ENCODE results near the gene DCDC2B.
"Not testable (repeated sequence)": the region's sequence is repeated elsewhere in the genome, so short reads cannot be mapped to it uniquely, and the experiment has no call there.

Gene DCDC2B

DNA sequence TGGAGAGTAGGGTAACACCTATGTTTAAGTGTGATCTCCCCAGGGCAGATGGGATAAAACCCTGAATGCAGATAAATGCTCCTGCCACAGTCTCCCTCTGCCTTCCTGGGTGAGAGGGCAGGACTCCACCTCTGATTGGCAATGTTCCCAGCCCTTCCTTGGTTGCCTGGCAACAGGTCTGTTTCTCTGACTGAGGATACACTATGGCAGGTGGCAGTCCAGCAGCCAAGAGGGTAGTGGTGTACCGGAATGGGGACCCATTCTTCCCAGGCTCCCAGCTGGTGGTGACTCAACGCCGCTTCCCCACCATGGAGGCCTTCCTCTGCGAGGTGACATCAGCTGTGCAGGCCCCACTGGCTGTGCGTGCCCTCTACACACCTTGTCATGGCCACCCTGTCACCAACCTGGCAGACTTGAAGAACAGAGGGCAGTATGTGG, at the start of gene DCDC2B:
Gene DCDC2B, plus strand, starts transcription at position 199 of the 438 bp plus-strand sequence. Its CDS starts 5 bp downstream, at position 204.
- DNase-seq (ENCODE audit: low read depth): peak; percentile 40

DNA sequence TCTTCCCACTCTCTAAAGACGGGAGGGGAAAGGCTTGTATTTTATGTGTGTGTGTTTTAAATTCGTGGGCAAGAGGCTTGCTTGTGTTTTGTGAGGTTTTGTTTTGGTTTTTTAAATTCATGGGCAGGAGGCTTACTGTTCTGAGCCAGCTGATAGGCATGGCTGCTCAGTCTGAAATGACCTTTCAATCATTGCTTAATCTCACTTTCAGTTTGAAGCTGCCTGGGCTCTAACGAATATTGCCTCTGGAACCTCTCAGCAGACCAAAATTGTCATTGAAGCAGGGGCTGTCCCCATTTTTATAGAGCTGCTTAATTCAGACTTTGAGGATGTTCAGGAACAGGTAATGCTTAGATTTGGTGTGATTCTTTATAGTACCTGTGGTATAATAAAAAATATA, 49.7 kb upstream of the DCDC2B start:
- no peak for DNase-seq (ENCODE audit: low read depth)

DNA sequence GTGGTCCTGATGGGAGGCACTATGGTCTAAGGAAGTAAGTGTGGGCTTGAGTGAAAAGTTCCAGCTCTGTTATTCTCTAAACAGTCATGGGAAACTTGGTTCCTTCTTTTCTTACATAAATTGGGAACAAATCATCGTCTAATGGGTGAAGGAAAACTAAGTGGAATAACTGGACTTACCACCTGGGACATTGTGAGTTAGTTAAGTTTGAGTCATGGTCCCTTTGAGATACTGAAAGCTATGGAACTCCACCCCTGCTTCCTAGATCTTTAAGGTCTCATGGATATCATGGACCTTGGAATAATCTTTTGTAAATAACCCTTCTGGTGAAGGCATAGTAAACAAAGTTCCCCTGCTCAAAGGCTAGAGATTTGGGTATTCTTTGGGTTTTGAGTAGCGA, 45.5 kb upstream of the DCDC2B start:
- no peak for DNase-seq (ENCODE audit: low read depth)

DNA sequence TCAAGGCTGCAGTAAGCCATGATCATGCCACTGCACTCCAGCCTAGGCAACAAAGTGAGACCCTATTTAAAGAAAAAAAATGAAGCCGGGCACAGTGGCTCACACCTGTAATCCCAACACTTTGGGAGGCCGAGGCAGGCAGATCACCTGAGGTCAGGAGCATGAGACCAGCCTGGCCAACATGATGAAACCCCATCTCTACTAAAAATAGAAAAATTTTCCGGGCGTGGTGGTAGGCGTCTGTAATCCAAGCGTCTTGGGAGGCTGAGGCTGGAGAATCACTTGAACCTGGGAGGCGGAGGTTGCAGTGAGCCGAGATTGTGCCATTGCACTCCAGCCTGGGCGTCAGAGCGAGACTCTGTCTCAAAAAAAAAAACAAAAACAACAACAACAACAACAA, 43.3 kb upstream of the DCDC2B start:
- not testable (repeated sequence) for DNase-seq (ENCODE audit: low read depth)

DNA sequence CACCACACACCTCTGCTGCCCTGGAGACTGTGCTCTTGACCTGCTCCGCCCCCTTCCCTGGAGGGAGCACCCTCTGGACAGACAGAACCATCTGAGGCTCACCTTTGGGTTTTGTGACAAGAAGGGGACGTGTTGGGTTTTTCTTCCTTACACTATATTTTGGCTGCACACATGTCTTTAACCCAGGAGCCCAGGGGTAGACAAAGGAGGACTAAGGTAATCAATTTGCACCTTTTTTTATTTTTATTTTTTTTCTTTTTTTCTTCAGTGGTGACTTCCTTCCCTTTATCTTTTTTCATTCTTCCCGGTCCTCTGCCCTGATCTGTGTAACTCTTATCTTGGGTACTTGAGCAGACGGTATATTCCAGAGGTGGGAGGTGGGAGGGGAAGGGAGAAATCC, 37.9 kb upstream of the DCDC2B start:
- DNase-seq (ENCODE audit: low read depth): no peak

DNA sequence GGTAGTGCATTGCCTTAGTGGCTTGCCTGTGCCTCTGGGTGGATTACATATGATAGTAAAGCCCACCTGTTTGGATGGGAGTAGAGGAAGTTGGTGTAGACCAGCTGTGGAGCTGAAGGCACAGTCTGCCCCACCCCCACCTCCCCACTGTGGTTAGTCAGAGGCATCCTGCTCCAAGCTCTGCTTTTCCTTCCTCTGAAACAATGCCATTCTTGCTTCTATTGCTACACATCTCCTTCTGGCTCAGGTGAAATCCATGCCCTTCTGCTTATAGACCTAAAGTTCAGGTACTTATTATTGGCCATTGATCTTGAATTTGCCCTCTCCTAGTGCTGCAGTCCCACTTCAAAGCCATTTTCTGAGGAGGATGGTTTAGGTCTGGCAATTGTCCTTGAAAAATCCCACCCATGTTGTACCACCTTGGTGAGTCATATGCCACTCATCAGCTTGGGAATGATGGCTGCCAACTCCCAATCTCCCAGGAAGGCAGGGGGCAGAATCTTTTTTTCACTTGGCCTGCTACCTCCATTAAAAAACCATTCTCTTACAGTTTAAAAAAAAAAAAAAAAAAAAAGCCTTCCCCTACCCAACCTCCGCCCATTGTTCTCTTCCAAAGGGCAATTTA, 36.2 kb upstream of the DCDC2B start:
- peak; percentile 45 for DNase-seq (ENCODE audit: low read depth)

DNA sequence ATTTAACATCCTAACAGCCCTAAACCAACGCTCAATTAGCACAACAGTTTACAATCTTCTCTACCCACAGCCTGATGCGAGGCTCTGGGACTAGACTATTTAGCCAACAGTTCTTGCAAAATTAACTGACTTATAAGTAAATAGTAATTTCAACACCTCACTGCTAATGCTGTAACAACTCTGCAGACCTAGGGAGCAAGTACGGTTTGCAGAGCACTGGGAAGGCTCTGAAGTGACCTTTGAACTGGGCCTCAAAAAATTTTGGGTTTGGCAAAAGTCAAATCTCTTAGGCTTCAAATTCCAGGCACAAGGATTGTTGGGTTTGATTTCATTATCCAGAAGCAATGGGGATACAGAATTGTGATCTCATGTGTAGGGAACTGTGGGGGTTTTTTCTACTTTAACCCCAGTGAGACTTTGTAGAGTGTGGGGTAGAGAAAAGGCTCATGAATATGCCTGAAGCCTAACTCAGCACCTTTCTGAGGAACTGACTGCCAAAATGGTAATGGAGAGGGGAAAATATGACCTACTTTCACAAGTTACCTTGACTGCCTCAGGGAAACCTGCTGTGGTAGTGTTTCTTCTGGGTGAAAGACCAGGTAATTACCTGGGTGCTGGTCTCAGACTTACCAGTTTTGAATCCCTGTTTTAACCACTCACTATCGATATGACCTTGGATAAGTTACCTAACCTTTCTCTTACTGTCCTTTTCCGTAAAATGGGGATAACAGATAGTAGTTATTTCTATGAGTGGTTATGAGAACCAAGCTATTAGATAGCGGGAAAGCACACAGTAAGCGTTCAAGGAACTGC, 30.3 kb upstream of the DCDC2B start:
- no peak for DNase-seq (ENCODE audit: low read depth)

DNA sequence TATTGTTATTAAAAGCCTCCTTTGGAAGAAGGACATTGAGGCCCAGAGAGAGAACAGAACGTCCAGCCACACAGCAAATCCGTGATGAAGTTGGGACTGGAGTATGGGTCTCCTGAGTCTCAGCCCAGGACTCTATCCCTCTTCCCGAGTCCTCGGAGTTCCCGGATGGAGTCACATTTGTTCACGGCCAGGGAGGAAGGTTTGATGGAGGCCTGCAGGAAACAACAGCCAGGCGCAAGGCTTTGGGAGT, 29.8 kb upstream of the DCDC2B start:
- DNase-seq (ENCODE audit: low read depth): no peak

DNA sequence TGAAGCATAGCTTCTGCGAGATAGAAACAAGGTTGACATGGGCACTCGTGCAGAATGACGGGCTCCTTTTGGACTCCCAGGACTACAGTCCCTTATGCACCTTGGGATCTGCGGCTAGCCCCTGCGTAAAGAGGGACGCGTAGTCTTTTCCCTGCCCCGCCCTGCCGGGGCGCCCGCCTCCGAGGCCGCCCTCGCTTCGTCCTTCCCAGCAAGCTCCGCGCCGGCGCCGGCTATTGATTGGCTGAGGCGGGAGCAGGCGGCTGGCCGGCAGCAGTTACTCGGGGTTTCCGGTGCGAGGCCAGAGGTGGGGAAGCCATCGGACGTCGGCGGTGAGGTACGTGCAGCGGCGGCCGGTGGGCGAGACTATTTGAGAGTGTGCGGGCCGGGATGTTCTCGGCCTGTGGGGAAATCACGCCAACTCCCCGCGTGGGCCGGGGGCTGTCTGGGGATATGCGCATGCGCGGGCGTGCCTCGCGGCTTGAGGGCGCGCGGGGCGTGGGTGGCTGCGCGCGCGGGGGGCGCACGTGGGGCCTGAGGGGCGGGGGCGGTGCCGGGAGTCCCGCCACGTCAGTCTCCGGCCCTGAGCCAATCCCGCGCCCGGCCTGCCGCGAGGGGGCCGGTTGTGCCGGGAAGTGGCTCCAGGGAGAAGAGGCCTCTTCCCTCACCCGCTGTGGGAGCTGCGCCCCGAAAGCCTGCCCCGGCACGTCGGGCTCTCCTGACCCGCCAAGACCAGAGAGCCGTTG, 29.3 kb upstream of the DCDC2B start, which contains the start of gene TXLNA:
Gene TXLNA, plus strand, starts transcription at position 233 of the 743 bp plus-strand sequence. CDS start 671 bp downstream, outside the sequence.
- DNase-seq (ENCODE audit: low read depth): peak; percentile 95

DNA sequence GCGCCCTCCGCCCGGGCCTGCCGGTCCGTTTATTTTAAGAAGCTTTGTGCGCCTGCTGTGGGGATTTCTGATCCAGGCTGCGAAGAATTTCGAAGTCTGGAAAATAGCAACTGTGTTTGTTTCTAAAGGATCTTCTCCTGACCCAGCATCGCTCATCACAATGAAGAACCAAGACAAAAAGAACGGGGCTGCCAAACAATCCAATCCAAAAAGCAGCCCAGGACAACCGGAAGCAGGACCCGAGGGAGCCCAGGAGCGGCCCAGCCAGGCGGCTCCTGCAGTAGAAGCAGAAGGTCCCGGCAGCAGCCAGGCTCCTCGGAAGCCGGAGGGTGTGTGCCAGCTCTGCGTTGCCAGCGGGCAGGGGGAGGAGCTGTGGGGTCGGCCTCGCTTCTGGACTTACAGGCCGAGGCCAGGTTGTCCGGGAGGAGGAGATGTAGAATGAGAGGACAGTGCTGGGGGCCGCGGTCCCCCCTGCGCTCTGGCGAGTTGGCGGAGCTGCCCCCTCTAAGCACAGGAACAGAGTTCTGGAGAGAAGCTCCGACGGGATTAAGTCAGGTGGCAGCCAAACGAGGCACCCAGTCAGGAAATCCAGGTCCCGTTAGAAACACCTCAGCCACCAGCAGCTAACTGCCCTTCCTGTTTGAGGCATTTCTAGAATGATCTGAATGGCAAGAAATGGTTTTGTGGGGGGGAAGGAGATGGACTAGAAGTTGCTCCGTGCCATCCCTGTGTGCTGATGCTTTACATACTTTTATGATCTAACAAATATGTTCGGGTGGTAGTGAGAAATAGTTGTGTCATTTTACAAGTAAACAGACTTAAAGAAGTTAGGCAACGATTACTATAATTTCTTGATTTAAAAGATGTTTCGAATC, 28.5 kb upstream of the DCDC2B start:
- peak; percentile 77 for DNase-seq (ENCODE audit: low read depth)

DNA sequence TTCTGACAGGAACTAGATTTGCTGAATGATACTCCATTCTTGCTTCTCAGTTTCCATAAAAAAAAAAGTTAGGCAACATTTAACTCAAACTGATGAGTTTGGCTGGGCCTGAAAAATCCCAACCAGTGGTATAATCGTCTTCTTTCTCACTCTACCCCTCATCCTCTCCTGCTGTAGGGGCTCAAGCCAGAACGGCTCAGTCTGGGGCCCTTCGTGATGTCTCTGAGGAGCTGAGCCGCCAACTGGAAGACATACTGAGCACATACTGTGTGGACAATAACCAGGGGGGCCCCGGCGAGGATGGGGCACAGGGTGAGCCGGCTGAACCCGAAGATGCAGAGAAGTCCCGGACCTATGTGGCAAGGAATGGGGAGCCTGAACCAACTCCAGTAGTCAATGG, 27.8 kb upstream of the DCDC2B start:
- no peak for DNase-seq (ENCODE audit: low read depth)

DNA sequence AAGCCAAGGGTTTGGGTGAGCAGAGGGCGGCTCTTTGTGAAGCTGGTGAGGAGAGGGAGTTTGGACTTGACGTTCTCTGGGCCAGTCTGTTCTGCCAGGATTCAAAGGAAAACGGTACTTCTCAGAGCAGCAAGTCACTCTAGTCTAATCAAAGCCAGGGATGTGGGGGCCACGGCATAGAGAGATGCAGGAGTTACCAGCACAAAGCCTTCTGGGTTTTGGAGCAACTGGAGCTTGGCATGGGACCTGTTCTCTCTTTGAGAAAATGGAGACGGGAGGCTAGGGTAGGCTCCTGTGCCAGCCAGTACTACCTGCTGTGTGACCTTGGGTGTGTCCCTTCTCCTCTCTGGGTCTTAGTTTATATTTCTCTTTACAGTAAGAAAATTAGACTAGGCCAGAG, 27.3 kb upstream of the DCDC2B start:
- no peak for DNase-seq (ENCODE audit: low read depth)

DNA sequence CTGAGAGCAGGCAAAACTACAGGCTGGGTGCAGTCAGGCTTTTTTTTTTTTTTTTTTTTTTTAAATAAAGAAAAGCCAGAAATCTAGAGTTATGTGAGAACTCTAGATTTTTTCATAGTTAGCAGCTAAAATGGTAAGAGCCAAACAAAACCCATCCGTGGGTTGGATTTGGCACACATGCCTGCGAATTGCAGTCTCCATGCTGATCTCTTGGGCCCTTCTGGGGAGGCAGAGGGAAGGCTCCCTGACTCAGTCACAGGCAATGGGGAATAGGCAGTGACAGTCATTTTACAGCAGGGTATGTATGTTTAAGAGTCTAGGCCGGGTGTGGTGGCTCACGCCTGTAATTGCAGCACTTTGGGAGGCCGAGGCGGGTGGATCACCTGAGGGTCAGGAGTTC, 26.8 kb upstream of the DCDC2B start:
- no peak for DNase-seq (ENCODE audit: low read depth)

DNA sequence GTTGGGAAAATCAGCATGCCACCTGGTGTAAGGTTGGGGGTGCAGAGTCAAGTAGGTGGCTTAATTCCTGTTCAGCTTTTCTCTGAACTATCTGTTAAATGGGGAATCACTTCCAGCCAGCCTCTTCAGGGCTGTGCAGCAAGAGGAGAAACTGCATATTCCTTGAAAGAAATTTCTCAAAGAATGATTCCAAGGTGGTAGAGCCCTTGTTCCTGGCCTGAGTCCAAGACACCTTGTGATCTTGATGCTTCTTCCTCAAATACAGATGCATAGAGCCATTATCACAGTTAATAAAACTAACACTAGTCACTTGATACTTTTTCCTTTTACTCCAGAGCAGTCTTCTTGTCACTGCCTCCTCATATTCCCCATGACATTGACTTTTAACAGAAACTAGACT, 24.2 kb upstream of the DCDC2B start:
- no peak for DNase-seq (ENCODE audit: low read depth)

DNA sequence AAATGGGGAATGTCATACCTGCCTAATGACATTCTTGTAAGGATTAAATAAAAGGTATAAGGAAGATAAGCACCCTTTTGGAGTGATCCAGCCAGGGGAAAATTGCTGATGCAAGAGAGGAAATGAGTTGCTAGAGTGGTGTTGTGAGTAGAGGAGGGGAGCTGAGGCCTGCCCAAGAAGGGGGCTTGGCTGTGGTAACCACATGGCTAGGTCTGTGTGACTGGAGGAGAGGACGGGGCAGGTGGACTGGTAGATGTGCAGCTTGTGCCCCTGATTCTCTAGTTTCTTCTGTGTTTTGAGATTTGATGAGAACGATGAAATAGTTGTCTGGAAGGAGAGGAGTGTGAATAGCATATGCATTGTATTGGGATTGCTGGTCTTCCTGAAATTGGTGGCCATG, 22.8 kb upstream of the DCDC2B start:
- DNase-seq (ENCODE audit: low read depth): no peak

DNA sequence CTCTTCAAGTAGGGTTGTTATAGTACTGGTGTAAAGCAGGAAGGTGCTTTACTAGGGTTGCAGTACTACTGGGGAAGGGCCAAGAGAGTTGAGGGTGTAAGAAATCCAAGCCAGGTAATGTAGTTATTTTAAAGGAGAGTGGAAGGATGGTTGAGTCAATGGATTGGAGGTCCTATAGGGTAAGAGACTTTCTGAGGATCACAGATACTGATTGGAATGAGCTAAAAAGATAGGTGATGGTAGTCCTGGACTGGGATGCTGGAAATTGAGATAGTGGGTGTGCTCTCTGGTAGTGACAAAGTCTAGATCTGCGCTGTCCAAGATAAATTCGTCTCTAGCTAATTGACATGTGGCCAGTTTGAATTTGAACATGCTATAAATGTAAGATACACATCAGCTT, 22.4 kb upstream of the DCDC2B start:
- DNase-seq (ENCODE audit: low read depth): no peak

DNA sequence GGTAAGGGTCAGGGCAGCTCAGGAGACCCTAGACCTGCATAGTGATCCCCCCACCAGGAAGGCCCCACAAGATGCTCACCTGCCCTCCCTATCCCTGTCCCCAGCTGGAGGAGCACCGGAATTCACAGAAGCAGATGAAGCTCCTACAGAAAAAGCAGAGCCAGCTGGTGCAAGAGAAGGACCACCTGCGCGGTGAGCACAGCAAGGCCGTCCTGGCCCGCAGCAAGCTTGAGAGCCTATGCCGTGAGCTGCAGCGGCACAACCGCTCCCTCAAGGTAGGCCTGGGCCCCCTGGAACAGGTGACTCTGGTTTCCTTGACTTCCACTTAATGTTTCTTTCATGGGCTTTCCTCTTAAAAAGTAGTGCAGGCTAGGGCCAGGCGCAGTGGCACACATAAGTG, 21.0 kb upstream of the DCDC2B start:
- DNase-seq (ENCODE audit: low read depth): no peak

DNA sequence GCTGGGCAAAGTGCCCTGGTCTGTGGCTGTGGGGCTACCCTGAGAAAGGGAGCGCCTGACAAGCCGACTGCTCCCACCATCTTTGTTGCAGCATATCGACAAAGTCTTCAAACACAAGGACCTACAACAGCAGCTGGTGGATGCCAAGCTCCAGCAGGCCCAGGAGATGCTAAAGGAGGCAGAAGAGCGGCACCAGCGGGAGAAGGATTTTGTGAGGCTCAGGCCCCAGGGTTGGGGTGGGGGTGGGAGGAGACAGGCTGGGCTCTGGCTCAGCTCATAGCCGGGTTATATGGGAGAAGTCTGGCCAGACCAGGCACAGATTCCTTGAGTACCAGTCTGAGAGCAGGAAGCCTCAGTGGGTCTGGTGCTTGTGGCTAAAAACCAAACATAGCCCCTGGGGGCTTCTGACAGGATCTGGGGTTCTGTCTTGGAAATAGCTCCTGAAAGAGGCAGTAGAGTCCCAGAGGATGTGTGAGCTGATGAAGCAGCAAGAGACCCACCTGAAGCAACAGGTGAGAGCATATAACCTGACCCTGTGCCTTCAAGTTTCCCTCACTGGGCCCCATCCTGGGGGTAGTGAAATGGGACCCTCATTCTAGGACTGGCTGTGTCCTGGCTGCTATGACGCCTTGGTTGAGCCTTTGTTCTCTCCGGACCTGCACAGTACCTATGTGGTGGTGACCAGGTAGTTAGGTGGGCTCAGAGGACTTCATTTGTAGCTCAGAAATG, 16.5 kb upstream of the DCDC2B start:
- DNase-seq (ENCODE audit: low read depth): no peak

DNA sequence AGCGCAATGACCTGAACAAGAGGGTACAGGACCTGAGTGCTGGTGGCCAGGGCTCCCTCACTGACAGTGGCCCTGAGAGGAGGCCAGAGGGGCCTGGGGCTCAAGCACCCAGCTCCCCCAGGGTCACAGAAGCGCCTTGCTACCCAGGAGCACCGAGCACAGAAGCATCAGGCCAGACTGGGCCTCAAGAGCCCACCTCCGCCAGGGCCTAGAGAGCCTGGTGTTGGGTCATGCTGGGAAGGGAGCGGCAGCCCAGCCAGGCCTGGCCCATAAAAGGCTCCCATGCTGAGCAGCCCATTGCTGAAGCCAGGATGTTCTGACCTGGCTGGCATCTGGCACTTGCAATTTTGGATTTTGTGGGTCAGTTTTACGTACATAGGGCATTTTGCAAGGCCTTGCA, 13.9 kb upstream of the DCDC2B start:
- DNase-seq (ENCODE audit: low read depth): no peak

DNA sequence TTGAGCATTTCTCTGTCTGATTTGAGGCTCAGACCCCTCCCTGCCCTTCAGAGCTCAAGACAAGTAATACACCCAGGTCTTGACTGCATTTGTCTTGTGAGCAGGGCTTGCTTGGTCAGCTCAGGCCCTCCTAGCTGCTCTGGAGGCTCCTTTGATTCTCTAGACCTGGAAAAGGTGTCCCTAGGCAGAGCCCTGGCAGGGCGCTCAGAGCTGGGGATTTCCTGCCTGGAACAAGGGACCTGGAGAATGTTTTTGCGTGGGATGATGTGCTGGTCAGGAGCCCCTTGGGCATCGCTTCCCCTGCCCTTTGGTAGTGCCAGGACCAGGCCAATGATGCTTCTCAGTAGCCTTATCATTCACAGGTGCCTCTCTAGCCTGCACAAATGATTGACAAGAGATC, 13.4 kb upstream of the DCDC2B start:
- DNase-seq (ENCODE audit: low read depth): no peak
